Bronchial epithelial cell (primary cell): ENCODE results near the gene LIM2. TPM values are rescaled to one million over a fixed set of nuclear protein-coding genes. Genes with fewer than 3 reads are reported as not detected.

Experiments used
- DNase-seq: peaks from one replicate; pipeline ENCODE4 v3.0.0-alpha.2; 2010; ENCODE audit warnings: low read depth
- FAIRE-seq: peaks from 2 replicates; lab custom pipeline; 2011; peaks lifted over from hg19 to GRCh38; lab: Jason Lieb, UNC
- H3K27me3 ChIP-seq: 2 replicates; pipeline ENCODE4 v1.5.1; 2011; ENCODE audit warnings: low read length; ENCODE audit not compliant: control insufficient read depth, insufficient read depth
- H3K36me3 ChIP-seq: 2 replicates; pipeline ENCODE4 v1.5.1; 2011; ENCODE audit warnings: low read length; ENCODE audit not compliant: control insufficient read depth, insufficient read depth
- H3K4me3 ChIP-seq: 2 replicates; pipeline ENCODE4 v1.5.1; 2011; ENCODE audit warnings: mild to moderate bottlenecking, low read depth, low read length, control low read depth
- CTCF ChIP-seq: IDR thresholded peaks from 2 replicates; pipeline ENCODE4 v1.5.1; 2011; ENCODE audit warnings: mild to moderate bottlenecking, moderate library complexity, low read length, control low read depth, inconsistent platforms; ENCODE audit not compliant: insufficient read depth, severe bottlenecking
- total RNA-seq: library from RNA; depleted of rRNA; stranded (reverse); fragments of >200 nt; gene quantifications from 2 replicates; pipeline ENCODE4 v1.2.1, GENCODE V29; 2014

LIM2 gene
- total RNA-seq, 1 donor from 2014 or later, result not detected

GRCh38 chr19:51333836-51334460 is 53.8 kb downstream of the LIM2 start:
- FAIRE-seq (no peak), DNase-seq (no peak)
- TF ChIP-seq CTCF, result no peak
- no peaks in the 10 kb centered on the region for H3K27me3 ChIP-seq
- no peak overlapping the region for H3K4me3 ChIP-seq
- no peaks in the 10 kb centered on the region for H3K36me3 ChIP-seq

DNA sequence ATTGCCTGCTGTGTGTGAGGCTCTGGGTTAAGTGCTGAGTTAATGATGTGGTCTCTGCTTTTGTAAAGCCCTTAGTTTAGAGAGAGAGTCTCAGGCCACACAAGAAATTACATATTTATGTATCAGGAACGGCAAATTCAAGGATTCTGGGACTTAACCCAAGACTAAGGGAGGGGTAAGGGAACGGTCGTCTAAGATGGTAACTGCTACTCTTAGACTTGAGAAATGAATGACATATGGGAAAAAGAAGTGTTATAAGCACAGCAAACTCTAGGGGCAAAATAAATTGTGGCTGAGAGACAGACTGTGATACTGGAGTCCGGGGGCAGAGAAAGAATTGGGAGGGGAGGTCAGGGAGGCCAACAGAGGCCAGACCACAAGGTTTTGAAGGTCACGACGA is 56.1 kb downstream of the LIM2 start:
- Histone ChIP-seq H3K36me3 (no peaks in the 10 kb centered on the region), H3K27me3 (peaks cover 2% of the 10 kb centered on the region), H3K4me3 (no peak overlapping the region)
- FAIRE-seq (no peak), DNase-seq (no peak)
- TF ChIP-seq CTCF, result no peak

GRCh38 chr19:51331193-51331592 is 56.6 kb downstream of the LIM2 start:
- FAIRE-seq, result no peak
- no peak for TF ChIP-seq CTCF

GRCh38 chr19:51330366-51330765 is 57.4 kb downstream of the LIM2 start:
- H3K27me3 ChIP-seq, result peaks cover 2% of the 10 kb centered on the region
- H3K36me3 ChIP-seq, result no peaks in the 10 kb centered on the region
- FAIRE-seq (no peak), DNase-seq (no peak)
- H3K4me3 ChIP-seq, result no peak overlapping the region
- TF ChIP-seq CTCF, result no peak

More at GRCh38 chr19:51331193-51331592, 56.6 kb downstream of the LIM2 start:
- Histone ChIP-seq H3K4me3 (no peak overlapping the region), H3K27me3 (peaks cover 2% of the 10 kb centered on the region), H3K36me3 (no peaks in the 10 kb centered on the region)
- no peak for DNase-seq

Other genes starting within 250 kb of the LIM2 start
- gene SIGLEC7, start 245.7 kb downstream of the LIM2 start, total RNA-seq, result not detected in 2 replicates
- gene CD33, start 162.9 kb downstream of the LIM2 start, total RNA-seq, result not detected in 2 replicates
- gene SIGLECL1, start 136.9 kb downstream of the LIM2 start, total RNA-seq, result not detected in 2 replicates
- gene IGLON5, start 76.3 kb downstream of the LIM2 start, total RNA-seq, result not detected in 2 replicates
- 0.53 and 2.8 TPM in 2 replicates for gene VSIG10L, start 45.8 kb downstream of the LIM2 start, total RNA-seq
- gene ETFB, start 21.6 kb downstream of the LIM2 start, total RNA-seq, result 70.6 and 79.8 TPM in 2 replicates
- not detected in 2 replicates for gene CLDND2, start 19.0 kb downstream of the LIM2 start, total RNA-seq
- gene NKG7, start 15.3 kb downstream of the LIM2 start, total RNA-seq, result not detected in 2 replicates
- not detected in 2 replicates for gene C19orf84, start 2.6 kb upstream of the LIM2 start, total RNA-seq
- not detected in 2 replicates for gene SIGLEC10, start 29.7 kb upstream of the LIM2 start, total RNA-seq
- gene SIGLEC8, start 70.5 kb upstream of the LIM2 start, total RNA-seq, result not detected in 2 replicates
- gene CEACAM18, start 90.6 kb upstream of the LIM2 start, total RNA-seq, result not detected in 2 replicates
- not detected in 2 replicates for gene SIGLEC12, start 113.8 kb upstream of the LIM2 start, total RNA-seq
- gene SIGLEC6, start 143.7 kb upstream of the LIM2 start, total RNA-seq, result not detected in 2 replicates
- gene ZNF175, start 183.3 kb upstream of the LIM2 start, total RNA-seq, result 1.6 and 2.2 TPM in 2 replicates
- gene SIGLEC5, start 242.4 kb upstream of the LIM2 start, total RNA-seq, result not detected in 2 replicates